Hypothalamus (tissue), 51 donors: Measurements from ENCODE around the gene DLX1.

Source experiments
- DNase-seq, 51 donors: peaks; one replicate each; lab custom pipeline; 2025; lab: John Stamatoyannopoulos, UW

DLX1 gene

GRCh38 chr2:172086241-172087206, 1.2 kb downstream of the DLX1 start:
- no peak for DNase-seq

- no peak for DNase-seq
Measured at GRCh38 chr2:172087207-172087779, 2.0 kb downstream of the DLX1 start.

- no peak for DNase-seq
Measured at GRCh38 chr2:172087780-172088244, 2.5 kb downstream of the DLX1 start.

GRCh38 chr2:172088245-172089004, 3.1 kb downstream of the DLX1 start:
- DNase-seq, result no peak

DNA sequence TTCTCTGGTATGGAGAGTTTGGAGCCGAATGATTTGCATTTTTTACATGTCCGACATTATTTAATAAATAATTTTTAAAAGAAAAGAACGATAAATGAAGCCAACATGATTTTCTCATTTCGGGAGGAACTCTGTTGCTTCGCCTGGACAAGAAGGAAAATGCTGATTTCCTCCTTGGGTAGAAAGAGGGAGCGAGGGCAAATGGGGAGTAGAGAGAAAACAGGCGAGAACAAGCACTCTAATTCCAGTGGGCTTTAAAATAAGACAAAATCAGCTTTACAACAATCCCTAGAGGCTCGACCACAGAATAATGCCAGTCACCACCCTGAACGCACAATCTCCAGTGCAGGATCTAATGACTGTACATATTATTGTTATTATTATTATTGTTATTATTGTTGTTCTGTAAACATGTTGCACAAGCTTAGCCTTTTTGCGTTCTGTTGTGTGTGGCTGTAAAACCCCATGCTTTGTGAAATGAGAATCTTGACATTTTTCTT, 3.7 kb downstream of the DLX1 start:
- DNase-seq, result no peak

GRCh38 chr2:172089633-172090032, 4.3 kb downstream of the DLX1 start:
- DNase-seq, result no peak

DNA sequence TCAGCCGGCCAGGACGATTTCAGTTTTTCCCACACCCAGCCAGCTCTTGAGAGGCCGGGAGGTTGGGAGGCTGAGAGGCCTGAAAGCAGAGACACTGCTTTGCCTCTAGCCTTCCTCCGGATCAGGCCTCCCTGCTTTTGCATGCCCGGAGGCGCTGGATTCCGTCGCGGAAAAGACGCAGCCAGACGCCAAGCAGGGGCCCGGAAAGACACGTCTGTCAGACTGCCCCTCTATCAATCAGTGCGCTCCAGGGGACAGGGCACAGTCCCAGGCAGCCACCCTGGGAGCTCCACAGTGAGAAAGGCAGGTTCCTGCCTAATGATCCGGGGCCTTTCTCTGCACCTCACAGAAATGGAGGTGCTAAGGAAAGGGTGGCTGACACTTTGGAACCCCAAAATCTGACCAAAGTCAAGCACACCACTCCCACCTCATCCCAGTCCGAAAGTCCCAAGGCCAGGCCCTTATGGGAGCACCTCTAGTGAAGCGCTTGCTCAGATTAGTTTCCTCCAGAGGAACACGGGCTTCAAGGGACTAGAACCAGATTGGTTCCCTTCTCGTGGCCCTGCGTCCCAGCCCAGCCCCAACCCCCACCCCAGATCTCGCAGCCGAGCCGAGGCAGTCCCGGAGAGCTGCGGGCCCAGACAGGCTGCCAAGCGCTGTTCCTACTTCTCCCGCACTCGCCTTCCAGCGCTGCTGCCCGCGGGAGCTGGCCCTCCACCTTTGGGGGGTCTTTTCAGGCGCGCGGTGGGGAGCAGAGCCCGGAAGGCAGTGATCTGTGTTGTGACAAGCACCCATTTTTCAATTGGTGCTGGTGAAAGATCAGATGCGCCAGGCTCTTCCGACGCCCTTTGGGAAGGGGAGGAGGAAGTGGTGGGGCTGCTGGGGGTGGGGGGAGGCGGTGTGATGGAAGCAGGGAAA, 5.0 kb downstream of the DLX1 start:
- DNase-seq, result no peak

- DNase-seq, result no peak
Measured at GRCh38 chr2:172091000-172091641, 5.8 kb downstream of the DLX1 start.

DNA sequence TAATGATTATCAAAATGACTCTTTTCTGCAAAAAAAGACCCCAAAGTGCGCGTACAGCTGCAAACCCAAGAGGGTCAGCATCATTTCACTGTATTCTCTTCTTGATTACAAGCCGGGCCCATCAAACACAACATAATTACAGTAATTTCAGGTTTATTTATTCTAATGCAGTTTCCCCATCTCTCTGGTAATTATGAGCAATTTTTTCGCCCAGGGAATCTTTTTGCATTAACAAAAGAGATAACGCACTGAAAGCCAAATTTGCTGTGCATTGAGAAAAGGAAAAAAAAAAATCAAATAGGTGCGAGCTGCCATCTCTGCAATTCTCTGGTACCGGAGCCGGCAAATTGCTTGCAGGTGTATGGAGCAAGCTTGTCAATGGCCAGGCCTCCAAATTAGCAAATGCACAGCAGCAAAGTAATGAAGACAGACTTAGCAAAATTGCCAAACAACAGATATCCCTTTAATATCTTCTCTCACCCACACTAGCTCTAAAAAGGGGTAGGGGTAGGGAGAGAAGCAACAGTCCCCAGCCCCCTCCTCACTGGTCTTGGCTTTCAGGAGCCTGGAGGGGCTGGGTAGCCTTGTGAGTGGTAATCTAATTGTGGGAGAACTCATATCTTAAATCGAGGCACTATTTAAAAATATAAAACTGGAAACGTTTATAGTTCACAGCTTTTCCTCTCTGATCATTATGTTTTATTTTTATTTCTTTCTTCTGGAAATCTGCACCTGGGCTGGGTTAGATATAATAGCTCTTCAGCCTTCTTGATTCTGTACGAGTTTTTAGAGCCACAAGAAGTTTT, 6.7 kb downstream of the DLX1 start:
- DNase-seq, result no peak

GRCh38 chr2:172092716-172093415, 7.6 kb downstream of the DLX1 start:
- DNase-seq, result no peak

DNA sequence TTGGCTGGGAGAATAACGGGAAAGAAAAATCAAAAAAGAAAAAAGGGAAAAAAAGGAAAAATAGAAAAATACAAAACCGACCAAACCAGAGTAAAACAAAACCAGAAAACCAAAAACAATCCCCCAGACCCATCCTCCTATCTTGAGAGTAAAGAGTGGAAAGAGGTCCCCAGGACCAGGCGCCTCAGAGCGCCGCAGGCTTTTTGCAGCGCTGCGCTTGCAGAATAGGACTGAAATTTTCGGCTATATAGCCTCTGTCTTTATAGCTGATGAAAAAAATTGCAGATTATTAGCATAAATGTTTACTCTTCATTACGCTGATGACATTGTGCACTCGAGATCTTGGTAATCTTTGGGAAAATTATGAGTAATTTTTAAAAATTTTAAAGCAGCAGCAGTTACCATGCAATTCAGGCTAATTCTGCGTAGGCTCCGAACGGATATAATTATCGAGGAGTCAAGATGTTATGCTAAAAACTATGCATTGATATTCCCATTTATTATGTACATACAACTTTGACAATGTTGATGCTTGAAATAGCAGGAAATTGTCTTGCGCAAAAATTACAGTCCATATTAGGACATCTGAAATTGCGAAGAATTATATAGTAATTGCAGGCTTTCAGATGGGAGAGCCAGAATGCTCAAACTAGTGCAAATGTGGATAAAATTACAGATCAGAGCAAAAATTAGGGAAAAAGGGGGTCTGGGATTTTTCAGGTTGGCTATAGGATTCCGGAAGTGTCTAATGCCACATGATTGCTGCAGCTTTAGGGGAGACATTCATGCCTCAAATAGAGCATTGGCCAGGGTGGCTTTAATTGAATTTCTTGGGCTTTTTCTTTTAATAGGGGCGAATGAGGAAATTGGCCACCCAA, 8.3 kb downstream of the DLX1 start:
- no peak for DNase-seq

GRCh38 chr2:172094294-172095145, 9.2 kb downstream of the DLX1 start:
- DNase-seq, result no peak

DNA sequence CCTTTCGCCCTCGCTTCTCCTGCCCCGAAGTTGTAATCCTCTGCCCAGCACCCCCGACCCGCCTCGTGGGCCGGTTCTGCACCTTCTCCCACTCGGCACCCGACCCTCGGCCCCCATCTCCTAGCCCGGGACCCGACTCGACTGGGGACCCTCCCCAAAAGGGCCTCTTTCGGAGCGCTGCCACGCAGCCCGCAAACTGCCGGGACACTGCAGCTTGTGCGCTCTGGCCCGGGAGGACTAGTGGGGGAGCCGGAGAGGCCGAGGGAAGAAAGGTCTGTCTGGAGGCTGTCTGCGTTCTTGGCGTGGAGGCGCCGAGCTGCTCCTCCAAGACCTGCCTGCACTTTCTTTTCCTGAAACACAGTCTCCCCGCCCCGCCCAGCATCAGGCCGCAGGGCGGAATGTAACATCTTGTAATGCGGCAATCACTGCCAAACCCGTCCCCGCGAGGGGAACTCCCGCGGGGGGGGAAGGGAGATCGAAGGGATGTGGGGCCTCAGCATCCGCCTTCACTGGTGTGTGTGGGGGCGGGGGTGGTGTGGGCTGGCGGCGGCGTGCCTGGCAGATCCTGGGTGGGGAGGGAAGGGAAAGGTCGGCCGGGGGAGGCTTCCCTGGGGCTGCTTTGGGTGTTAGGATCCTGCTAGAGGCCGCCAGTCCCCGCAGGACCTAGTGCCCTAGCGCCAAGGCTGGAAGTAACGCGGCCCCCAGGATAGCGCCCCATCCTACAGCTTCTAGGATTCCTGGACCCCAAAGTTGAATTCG, 10.0 kb downstream of the DLX1 start:
- DNase-seq, result peak in 2 of 51 donors; percentile 21 to 70

DNA sequence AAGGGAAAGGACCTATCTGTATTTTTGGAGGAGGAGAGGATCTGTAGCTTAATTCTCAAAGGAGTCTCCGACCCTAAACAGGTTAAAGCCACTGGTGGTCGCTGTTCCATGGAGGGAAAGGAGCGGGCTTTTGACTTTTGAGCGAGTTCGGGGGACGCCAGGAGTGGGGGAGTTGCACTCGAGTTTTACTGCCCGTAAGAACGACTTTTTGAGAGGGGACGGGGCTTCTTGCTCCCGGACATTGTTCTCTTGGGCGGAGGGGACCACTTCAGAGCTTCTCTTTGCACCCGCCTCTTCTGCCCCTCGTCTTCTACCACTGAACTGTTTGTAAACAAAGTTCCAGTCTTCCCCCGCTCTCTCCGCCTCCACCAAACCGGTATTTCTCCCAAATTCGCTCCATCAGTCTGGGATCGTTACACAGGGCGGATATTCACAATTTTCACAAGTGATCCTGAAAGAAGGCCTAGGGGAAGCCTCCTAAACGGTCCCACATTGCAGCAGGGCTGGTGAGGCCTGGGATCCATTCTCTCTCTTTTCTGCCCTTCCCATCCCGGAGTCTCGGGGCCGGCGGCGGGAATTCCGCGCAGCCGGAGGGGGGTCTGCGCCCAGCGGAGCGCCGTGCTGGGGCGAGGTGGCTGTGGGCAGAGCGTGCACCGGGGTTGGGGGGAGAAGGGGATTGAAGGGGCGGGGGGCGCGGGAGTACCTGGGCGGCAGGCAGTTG, 10.8 kb downstream of the DLX1 start:
- DNase-seq, result no peak
